A172 (cell line): ENCODE data around the gene COL9A3. TPM values are rescaled to one million over a fixed set of nuclear protein-coding genes. Genes with fewer than 3 reads are reported as not detected.
A peak's percentile ranks its signal among the peaks of the same experiment; 100 is the strongest.

Experiments used
- DNase-seq: peaks from one replicate; pipeline ENCODE4 v3.0.0-alpha.2; 2015; ENCODE audit warnings: low spot score
- total RNA-seq: library from RNA; depleted of rRNA; stranded (reverse); fragments of >200 nt; shearing (Covaris generic); gene quantifications from 2 replicates; pipeline ENCODE4 v1.2.3, GENCODE V29; 2014

COL9A3 gene
- total RNA-seq, 1 experiment from 2014 or later = 2.8 TPM

DNA sequence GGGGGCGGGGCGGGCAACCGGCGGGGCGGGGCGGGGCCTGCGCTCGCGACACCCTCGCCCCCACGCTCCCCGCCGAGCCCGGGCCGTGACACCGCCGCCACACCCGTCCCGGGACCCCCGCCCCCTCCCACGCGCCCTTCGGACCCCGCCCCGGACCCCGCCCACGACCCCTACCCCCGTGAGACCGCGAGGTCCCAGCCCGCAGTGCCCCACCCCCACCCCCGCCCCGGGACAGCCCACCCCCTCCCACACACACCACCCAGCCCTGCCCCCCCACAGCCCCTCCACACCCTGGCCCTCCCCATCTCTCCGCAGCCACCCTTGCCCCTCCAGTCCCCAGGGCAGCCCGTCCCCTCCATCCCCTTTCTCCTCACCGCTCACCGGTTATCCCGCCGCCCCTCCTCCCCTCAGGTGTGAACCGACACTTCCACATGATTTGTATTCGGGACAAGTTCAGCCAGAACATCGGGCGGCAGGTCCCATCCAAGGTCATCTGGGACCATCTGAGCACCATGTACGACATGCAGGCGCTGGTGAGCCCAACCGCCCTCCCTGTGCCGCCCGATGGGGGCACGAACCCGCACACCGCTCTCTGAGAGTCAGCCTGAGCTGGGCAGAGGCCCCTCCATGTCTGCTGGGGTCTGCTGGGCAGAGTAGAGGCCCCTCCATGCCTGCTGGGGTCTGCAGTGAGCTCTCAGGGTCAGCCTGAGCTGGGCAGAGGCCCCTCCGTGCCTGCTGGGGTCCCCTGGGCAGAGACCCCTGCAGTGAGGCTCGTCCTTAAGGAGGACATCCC is 20.0 kb upstream of the COL9A3 start:
- DNase-seq = no peak

DNA sequence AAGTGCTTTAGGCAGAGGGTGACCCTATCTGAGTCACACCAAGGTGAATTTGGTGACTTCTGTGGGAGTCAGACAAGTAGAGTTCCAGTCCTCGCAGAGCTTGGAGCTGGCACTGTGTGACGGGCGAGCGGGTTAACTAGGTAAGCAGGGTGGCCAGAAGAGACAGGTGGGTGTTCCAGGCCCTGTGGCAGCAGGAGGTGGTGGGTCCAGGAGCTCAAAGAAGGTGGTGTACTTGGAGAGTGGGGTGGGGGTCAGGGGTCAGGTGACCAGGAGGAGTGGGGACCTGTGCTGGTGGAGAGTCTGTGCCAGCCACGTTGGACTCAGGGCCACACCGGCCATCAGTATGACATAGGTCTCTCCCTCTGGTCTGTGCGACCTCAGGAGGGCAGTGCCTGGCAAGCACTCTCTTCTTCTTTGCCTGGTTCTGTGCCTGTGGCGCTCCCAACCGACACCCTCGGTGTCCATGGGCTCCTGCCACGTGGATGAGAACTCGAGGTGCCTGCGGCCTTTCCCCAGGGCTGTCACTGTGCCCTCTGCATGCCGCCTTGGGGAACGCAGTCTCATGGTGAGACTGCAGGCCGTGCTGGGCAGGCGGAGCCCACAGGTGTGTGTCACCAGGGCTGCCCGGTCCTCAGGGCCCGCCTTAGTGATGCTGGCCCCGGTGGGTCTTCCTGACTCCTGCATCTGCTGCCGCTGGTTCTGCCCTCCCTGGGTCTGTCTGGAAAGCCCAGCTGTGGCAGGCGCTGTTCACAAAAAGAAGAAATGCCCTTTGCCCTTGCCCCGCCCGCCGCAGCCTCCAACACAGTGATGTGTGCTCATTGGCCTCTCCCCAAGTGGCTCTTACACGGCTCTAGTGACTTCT is 18.9 kb upstream of the COL9A3 start:
- no peak for DNase-seq

DNA sequence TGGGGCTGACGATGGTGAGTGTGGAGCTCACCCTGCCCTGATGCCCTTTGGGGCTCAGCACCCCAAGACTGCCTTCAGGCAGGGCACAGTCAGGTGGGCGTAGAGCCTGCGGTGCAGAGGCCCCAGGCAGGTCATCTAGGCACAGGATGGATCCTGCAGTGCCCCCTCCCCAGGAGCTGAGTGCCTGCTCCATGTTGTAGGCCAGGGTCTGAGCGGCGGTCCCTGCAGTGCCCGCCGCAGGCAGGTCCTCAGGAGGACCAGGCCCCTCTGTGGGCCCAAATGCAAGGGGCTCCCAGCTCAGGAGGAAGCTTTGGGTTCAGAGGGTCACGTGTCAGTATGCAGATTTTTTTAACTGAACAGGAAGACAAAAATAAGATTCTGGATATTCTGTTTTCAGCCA is 17.8 kb upstream of the COL9A3 start:
- DNase-seq = no peak

DNA sequence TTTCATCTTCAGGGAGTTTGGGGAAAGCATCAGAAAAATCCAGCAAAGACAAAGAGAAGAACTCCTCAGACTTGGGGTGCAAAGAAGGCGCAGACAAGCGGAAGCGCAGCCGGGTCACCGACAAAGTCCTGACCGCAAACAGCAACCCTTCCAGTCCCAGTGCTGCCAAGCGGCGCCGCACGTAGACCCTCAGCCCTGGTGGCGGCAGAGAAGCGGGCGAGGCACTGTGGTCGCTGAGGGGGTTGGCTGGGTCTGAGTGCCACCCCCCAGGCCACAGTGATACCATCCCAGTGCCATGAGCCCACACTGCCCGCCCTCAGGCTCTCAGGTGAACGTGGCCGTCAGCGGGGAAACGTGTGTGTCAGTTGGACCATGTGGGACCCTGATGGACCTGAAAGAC is 17.4 kb upstream of the COL9A3 start:
- no peak for DNase-seq

DNA sequence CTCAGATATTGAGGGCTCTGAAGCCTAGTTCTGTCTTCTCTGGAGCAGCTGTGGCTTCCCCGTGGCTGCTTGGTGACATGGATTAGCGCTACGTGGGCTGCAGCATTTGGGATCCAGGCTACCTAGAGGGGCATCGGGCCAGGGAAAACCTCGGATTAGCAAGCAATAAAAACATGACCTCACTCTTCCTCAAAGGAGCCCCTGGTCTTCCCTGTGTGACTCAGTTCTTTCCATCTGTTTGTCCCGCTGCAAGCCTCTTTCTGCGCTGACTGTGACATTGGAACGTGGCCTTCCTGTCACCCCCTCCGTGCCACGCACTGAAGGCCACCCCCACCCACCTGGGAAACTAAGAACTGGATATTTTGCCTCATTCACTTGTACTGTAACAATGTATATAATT is 17.0 kb upstream of the COL9A3 start:
- DNase-seq = no peak

DNA sequence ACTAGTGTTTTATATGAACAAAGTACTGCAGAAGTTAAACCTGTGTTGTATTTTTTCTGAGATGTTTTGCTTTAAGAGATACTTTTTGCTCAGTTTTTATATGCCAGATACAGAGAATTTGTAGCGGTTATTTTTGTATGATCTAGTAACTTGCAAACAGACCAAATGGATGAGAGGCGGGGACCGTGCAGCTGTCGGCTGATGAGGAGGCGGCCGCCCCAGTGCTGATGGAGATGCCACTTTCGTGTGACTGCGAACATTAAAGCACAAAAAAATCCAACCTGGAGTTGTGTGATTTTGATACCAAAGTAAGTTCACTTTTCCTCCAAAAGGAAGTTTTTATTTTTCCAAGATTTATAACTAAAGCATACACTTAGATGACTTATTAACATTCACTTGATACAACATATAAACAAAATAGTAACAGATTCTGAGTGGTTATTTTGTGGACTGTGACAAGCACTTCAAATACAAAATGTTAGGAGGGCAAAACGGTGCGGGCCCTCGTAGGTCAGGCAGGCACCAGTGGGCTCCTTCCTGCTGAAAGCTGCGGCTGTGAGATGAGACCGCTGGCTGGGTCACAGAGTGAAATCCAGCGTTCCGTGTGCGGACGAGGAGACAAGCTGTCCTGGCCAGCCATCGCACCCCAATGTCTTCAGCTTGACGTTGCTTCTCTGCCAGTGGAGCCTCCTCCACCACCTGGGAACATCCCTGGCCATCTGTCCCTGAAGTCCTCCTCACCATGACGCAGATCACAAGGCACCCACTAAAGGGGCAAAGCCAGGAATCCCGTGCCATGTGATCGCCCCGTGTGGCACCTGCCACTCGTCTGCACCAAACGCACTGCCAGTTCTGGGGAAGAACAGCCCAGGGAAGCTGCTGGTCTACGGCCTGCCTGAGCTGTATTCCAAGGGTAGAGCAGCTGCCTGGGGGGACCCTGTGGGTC is 16.3 kb upstream of the COL9A3 start:
- DNase-seq = no peak

DNA sequence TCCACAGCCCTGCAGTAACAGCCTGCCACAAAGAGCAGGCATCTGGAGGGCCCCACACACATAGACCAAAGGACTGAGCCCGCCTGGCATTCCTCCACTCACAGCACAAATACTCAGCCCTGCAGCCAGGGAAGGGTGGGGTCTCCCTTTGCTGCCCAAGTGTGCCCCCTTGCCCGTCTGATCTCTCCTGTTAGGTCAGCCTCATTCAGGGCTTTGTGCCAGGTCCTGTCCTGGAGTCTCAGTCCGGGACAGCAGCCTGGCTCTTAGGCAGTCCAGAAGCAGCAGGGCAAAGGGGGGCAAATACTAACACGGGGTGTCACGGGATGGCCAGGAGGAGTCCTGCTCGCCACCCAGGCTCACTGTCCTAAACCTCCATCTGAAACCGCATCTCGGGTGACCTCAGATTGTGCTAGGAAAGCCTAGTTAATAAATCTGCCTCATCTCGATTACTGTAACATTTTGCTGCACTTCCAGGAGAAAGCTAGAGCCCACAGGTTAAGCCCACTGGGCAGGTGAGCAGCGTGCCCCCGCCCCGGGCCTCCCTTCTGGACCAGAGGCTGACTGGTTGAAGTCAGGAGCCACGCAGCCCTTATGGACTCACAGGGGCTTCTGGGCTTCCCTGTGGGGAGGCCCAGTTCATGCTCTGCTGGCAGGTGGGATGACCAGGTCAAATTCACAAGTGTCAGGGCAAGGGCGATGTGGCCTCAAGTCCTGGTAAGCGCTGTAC is 15.4 kb upstream of the COL9A3 start:
- DNase-seq = no peak

DNA sequence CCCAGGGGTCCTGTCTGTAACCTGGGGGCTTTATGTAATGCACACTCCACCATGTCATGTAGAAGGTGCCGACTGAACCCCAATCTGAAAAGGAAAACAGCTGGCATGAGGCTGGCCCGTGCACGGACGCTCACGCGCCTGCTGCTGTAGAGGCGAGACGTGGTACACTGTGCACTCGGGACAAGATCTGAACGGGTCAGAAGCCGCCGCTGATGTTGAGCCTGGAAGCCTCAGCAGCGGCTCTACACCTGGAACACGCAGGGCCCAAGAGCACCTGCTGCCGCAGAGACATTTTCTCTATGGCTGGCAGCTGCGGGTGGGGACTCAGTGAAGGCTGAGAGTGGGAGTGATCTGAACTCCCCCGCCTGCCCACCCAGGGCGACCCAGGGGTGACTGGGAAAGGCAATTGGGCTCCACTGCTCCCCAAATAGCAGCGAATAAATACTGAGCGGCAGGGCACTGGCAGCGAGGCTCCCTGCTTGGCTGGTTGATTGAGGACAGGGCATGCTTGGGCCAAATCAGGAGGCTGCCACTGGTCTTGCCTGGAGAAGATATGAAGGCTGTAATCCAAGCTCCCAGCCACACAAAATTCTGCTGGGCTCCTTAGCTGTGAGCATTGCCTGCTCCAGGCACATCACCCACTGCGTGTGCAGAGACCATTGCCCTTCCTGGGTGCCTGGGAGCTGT is 14.7 kb upstream of the COL9A3 start:
- no peak for DNase-seq

DNA sequence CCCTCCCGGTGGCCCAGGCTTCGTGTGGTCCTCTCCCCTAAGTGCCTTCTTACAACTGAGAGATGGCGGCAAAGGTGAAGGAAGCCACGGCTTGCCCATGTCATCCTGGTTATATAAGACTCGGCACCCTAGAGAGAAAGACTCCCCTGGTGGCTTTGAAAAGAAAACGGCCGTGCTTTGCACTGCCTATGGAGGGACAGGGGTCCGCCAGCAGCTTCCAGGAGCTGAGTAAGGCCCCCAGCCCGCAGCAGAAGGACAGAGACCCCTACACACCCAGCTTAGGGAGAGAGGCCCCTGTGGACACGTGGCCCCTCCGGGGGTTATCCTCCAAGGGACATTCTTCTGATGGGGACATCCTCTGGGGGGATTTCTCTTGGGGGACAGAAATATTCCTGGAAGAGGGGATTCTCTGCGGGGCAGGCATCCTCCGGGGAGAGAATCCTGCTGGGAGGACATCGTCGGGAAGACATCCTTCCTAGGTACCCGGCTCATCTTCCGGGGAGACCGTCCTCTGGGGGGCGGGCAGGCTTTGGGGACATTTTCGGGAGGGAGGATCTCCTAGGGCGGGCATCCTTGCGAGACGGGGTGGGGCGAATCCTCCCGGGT is 12.7 kb upstream of the COL9A3 start:
- no peak for DNase-seq

DNA sequence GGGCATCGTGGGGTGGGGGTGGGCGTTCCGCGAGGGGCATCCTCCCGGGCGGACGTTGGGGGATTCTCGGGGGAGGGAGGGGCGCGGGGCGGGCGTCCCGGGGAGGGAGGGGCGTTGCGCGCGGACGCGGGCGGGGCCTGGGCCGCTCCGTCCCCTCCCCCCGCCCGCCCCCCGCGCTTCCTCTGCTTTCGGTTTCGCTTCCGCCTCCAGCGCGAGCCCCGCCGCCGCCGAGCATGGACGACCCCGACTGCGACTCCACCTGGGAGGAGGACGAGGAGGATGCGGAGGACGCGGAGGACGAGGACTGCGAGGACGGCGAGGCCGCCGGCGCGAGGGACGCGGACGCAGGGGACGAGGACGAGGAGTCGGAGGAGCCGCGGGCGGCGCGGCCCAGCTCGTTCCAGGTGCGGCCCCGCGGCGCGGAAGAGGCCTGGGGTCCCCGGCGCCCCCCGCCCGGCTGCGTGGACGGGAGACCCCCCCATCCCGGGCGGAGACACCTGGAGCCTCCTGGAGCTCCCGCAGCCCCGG is 12.2 kb upstream of the COL9A3 start, which contains the start of gene OGFR:
OGFR (plus strand) TSS at position 209 of the 528 bp plus-strand sequence; CDS start at position 234, 25 bp downstream.
- DNase-seq = no peak

DNA sequence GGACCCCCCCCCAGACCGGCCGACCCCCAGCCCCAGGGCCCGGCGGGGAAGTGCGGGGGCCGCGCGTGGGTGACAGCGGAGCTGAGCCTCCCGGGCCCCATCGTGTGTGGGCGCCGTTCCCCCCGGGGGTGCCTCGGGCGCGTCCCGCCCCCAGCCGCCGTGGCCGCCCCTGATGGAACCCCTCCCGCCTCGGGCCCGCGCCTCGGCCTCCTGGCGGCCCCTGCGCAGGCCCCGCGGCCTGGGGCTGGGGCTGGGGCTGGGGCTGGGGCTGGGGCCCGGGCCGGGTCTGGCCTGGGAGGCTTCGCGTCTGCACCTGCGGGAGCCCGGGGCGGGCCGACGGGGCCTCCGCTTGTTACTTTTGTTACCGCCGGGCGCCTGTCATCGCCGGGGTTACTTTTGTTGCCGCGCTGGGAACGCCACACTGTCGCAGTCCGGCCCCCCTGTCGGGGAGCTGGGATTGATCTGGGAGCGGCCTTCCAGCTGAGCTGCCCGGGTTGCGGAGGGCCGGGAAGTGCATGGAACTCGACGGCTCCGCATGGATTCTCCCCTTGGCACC is 11.6 kb upstream of the COL9A3 start:
- DNase-seq = no peak

DNA sequence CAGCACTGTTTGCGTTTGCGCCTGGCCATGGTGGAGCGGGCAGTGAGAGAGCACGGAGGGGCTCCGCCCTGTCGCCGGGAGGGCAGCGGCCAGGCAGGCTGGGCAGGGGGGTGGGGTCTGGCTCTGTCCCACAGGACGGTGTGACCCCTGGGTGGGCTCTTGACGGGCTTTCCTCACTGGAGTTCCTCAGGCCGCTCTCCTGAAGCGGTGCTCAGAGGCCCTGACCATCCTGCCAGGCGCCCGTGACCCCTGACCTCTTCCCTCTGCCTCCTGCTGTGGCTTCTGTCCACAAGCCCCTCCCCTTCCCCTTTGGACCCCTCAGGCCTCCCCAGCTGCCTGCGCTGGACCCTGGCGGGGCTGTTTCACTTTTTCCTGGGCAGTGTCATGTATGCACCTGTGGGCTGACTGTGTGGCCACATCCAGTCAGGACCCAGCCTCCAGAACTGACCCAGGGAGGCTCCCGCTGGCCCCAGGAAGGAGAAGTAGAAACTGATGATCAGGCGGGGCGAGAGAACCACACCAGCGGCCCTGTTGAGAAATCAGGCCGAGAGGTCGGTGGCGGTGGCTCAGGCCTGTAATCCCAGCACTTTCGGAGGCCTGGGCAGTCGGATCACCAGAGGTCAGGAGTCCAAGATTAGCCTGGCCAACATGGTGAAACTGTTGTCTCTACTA is 11.0 kb upstream of the COL9A3 start:
- no peak for DNase-seq

DNA sequence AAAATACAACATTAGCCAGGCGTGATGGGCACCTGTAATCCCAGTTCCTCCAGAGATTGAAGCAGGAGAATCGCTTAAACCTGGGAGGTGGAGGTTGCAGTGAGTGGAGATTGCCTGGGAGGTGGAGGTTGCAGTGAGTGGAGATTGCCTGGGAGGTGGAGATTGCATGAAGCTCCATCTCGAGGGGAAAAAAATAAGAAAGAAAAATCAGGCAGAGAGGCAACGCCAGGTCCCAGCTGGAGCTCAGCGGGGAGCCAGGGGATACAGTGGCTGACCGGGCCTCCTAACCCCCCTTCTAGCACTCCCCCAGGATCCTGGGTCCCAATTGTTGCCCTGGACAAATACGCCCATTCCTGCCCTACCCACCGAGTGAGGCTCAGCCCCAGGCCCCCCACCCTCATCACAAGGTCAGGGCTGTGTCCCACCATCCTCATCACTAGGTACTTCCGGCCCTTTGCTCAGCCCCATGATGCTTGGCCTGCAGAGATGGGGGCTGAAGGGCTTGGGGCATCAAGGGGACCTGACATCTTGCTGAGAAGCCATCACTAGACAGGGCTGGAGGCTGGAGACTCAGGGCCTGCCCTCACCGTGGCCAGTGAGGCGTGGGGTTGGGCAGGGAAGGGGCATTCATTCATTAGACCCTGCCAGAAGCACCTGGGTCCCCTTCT is 10.3 kb upstream of the COL9A3 start:
- DNase-seq = no peak

DNA sequence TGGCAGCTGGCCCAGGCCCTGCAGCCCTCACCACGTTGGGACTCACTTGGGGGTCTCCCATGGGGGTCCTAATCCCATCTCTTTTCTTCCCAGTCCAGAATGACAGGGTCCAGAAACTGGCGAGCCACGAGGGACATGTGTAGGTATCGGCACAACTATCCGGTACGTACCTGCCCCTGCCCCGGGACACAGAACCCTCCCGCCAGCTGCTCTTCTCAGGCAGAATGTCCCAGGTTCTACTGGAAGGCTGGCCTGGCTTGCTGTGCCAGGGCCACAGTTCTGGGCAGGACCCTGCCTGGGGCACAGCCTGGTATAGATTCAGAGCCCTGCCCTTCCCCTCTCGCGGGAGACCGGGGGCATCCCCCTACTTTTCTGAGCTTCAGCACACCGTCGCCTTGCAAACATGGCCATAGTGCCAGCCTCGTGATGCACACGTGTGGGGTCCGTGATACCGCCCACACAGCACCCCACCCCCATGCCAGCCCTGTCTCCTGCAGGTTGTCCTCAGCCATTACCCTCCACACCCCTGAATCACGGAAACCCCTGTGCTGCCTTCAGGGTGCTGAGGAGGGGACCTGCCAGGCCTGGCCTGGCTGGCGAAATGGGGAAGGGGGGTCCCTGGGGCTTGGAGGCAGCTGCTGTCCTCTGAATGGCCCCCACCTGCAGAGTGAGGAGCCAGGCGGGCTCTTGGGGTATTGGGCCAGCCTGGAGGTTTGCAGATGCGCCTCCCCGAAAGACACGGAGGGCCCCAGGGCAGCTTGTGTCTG is 9.2 kb upstream of the COL9A3 start:
- no peak for DNase-seq

DNA sequence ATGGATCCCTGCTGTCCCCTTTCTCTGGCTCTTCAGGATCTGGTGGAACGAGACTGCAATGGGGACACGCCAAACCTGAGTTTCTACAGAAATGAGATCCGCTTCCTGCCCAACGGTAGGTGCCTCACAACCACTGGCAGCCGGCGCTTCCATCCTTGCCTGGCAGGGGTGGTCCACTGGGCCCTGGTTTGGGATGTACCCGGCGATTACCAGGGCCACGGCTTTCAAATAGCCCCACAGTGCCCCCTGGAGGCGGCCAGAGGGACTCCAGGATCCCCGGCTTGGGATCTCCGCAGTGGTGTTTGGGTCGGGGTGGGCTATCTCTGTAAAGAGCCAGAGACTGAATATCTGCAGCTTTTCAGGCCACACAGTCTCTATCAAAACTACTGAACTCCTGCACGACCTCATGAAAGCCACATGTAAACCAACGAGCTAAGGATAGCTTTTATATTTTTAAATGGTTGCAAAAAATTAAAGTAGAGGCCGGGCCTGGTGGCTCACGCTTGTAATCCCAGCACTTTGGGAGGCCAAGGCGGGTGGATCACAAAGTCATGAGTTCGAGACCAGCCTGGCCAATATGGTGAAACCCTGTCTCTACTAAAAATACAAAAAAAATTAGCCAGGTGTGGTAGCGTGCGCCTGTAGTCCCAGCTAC is 8.5 kb upstream of the COL9A3 start:
- DNase-seq = peak; percentile 59

DNA sequence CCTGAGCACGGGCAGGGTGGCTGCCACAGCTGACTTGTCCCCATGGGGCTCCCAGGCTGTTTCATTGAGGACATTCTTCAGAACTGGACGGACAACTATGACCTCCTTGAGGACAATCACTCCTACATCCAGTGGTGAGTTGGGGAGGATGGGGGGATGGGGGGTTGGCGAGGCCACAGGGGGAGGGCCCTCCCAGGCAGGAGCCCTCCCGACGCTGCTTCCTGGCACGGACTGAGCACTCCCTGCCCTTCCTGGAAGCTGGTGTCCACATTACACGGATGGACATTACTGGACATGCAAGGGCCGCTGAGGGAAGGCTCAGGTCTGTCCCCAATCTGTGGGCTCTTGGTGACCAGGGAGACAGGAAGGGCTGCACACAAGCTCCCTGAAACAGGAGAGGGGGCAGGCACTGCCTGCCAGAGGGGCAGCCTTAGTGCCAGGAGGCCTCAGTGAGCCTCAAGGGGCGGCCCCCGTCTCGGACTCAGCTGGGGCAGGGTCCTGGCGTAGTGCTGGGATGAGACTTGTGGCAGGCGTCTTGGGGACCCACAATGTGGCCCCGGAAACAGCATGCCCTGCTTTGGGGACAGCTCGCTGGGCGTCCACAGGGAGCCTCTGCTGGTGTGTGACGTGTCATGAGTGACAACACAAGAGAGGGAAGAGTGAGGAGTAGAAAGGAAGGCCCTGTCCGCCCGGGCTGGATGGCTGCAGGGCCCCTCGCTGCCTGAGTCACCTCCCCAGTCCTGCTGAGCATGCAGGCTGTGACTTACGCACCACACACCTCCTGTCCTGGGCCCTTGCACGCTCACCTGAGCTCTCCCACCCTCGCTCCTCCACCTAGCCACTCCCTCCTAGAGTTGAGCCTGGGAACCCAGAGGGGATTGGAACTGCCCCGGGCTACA is 7.1 kb upstream of the COL9A3 start:
- no peak for DNase-seq
